Right lobe of liver (tissue), 4 donors: Measurements from ENCODE around the gene FOXK2.

Source experiments
- POLR2A ChIP-seq: fragments of 450-650 bp; IDR thresholded peaks from one replicate; pipeline ENCODE4 v1.6.1; 2017; ENCODE audit warnings: antibody characterized with exemption, mild to moderate bottlenecking
- TF ChIP-seq, protein P1 (sequence below), 4 donors: fragments of 200-600 bp in 3 of 4; fragments of 450-650 bp in 1 of 4; IDR thresholded peaks; one replicate each; pipeline versions ENCODE4 v1.5.1 to v1.8.0; 2016 to 2022; ENCODE audit warnings: antibody characterized with exemption in 4 of 4, mild to moderate bottlenecking in 2 of 4
- donor health status: DM: no; HTN: no; CAD: no.
- donor health status: DM: no; HTN: no; CAD: no.
- donor health status: DM: no; HTN: yes; CAD: no.

DNA sequence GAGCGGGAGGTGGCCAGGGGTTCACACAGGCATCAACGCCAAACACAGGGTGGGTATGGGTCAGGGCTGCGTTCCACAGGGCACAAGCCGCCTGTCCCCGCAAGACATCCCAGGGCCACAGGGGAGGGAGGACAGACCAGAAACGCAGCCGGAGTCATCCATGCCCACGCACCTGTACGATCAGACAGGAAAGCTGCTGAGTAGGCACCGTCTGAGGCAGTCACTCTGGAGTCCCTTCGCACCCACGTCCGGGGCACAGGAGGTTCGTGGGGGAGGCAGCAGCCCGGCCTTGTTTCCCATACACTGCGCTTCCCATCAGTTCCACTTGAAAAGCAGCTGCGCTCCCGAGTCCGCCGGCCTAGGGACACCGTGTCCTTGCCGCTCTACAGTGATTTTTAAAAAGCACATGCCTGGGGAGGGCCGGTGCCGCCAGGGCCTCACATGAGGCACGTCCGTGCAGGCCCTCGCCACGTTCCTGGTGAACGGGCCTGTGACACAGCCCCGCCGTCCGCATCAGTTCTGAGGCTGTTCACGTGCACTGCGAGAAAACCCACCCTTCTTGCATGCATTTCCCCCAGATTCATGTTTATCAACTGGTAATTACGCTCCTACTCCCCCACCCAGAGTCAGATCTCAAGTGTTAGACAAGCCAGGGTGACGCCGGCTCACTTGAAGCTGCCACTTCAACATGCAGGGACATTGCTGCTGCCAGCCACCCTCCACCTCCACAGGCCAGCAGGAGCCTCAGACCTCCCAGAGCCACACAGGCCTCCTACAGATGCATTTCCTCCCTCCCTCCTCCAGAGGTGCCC, 94.0 kb downstream of the FOXK2 start:
- TF ChIP-seq, protein P1, sequence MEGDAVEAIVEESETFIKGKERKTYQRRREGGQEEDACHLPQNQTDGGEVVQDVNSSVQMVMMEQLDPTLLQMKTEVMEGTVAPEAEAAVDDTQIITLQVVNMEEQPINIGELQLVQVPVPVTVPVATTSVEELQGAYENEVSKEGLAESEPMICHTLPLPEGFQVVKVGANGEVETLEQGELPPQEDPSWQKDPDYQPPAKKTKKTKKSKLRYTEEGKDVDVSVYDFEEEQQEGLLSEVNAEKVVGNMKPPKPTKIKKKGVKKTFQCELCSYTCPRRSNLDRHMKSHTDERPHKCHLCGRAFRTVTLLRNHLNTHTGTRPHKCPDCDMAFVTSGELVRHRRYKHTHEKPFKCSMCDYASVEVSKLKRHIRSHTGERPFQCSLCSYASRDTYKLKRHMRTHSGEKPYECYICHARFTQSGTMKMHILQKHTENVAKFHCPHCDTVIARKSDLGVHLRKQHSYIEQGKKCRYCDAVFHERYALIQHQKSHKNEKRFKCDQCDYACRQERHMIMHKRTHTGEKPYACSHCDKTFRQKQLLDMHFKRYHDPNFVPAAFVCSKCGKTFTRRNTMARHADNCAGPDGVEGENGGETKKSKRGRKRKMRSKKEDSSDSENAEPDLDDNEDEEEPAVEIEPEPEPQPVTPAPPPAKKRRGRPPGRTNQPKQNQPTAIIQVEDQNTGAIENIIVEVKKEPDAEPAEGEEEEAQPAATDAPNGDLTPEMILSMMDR (IDR thresholded peaks at IDR 0.05) = no peak
- no peak for TF ChIP-seq POLR2A
